Upper lobe of right lung (tissue), 1 donor: Measurements from ENCODE around the gene PROSER3. TPM values are rescaled to one million over a fixed set of nuclear protein-coding genes. Genes with fewer than 3 reads are reported as not detected.

Source experiments
- ATAC-seq: fragments of 200-7000 bp; cut with Tn5 transposase; one replicate; pipeline ENCODE4 v1.9.1; 2020; ENCODE audit warnings: mild to moderate bottlenecking, moderate library complexity
- DNase-seq: peaks from one replicate; pipeline ENCODE4 v3.0.0-alpha.2; 2020
- H3K27ac ChIP-seq: fragments of 200-600 bp; one replicate; pipeline ENCODE4 v1.8.0; 2022
- H3K27me3 ChIP-seq: fragments of 200-600 bp; one replicate; pipeline ENCODE4 v1.8.0; 2022; ENCODE audit warnings: mild to moderate bottlenecking
- H3K36me3 ChIP-seq: fragments of 200-600 bp; one replicate; pipeline ENCODE4 v1.8.0; 2022
- H3K4me1 ChIP-seq: fragments of 200-600 bp; one replicate; pipeline ENCODE4 v1.8.0; 2022
- H3K4me3 ChIP-seq: fragments of 200-600 bp; one replicate; pipeline ENCODE4 v1.8.0; 2022; ENCODE audit warnings: mild to moderate bottlenecking
- H3K9me3 ChIP-seq: fragments of 200-600 bp; one replicate; pipeline ENCODE4 v1.8.0; 2022
- CTCF ChIP-seq: fragments of 200-600 bp; IDR thresholded peaks from one replicate; pipeline ENCODE4 v1.8.0; 2022; ENCODE audit warnings: antibody characterized with exemption
- intact Hi-C: fragments of 100-400 bp; cut with DNase I; formaldehyde crosslinking; loops from one replicate; pipeline ENCODE4 v1.11.0; 2022
- total RNA-seq: library from RNA; stranded (reverse); fragmentation: NEBNext Ultra II Directional; extraction: Animal tissue kit (Norgen Biotek cat#: 25700); gene quantifications from one replicate; pipeline ENCODE4 v1.2.1, GENCODE V29; 2021
- donor health status: DM: no; HTN: yes; CAD: no; lungs with severe emphysema.

PROSER3 gene
- total RNA-seq, 1 donor from 2014 or later, result 18.2 TPM

DNA sequence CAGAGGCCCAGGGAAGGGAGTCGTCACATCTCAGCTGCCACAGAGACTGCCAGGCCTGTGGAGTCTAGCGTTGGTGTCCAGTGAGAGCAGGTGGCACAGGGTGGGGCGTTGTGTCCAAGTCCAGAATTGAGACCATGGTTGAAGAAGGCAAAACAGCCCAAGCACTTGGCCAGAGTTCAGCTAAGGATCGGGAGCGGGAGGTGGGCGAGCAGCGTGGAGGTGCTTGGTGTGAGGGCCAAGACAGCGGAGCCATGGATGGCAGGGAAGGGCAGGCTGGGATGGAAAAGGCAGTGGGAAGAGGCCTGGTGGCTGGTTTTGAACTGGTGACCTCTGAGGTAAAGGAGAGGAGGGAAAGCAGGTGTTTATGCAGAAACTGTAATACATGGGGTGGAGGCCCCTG lies 23.7 kb upstream of the PROSER3 start:
- Histone ChIP-seq H3K27me3 (no peaks in the 10 kb centered on the region), H3K4me3 (no peak overlapping the region), H3K27ac (no peak overlapping the region), H3K4me1 (peaks cover under 1% of the 10 kb centered on the region), H3K36me3 (peaks cover 83% of the 10 kb centered on the region), H3K9me3 (no peaks in the 10 kb centered on the region)
- DNase-seq (no peak), ATAC-seq (no peak)
- intact Hi-C loops, result no loop called here
- no peak for TF ChIP-seq CTCF

GRCh38 chr19:35734889-35735288 lies 23.1 kb upstream of the PROSER3 start:
- H3K9me3 ChIP-seq, result no peaks in the 10 kb centered on the region
- H3K27me3 ChIP-seq, result no peaks in the 10 kb centered on the region
- TF ChIP-seq CTCF, result no peak
- no peak for ATAC-seq
- peaks cover 78% of the 10 kb centered on the region for H3K36me3 ChIP-seq
- DNase-seq, result no peak
- no peak overlapping the region for H3K4me3 ChIP-seq
- intact Hi-C loops, result no loop called here
- no peak overlapping the region for H3K27ac ChIP-seq
- peaks cover 7% of the 10 kb centered on the region for H3K4me1 ChIP-seq

- intact Hi-C loops, result no loop called here
- H3K27me3 ChIP-seq, result no peaks in the 10 kb centered on the region
- H3K9me3 ChIP-seq, result no peaks in the 10 kb centered on the region
- no peak for TF ChIP-seq CTCF
- peaks cover 55% of the 10 kb centered on the region for H3K36me3 ChIP-seq
- H3K4me1 ChIP-seq, result peaks cover 14% of the 10 kb centered on the region
- no peak overlapping the region for H3K27ac ChIP-seq
- no peak for DNase-seq
- no peak for ATAC-seq
- no peak overlapping the region for H3K4me3 ChIP-seq
Measured at GRCh38 chr19:35736913-35737886, 20.8 kb upstream of the PROSER3 start.

DNA sequence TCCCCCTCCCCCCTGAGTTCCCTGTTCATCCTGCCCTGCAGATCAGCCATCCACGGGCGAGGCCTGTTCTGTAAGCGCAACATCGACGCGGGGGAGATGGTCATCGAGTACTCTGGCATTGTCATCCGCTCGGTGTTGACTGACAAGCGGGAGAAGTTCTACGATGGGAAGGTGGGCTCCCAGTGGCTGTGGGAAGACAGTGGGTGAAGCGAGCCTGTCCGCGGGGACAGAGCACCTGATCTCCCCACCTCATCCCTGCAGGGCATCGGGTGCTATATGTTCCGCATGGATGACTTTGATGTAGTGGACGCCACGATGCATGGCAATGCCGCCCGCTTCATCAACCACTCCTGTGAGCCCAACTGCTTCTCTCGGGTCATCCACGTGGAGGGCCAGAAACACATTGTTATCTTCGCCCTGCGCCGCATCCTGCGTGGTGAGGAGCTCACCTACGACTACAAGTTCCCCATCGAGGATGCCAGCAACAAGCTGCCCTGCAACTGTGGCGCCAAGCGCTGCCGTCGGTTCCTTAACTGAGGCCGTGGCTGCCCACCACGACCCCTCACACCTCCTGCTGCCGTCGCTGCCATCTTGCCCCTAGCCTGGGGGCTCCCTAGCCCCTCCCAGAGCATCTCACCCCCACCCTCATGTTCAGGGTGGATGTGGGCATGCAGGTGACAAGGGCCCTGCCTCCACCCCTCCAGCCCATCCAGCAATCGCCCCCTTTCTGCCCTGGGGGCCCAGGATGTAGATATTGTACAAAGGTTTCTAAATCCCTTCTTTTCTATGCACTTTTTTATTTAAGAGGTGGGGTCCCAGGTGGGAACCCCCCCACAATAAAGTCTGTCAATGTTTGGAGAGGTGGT lies 19.7 kb upstream of the PROSER3 start:
- ATAC-seq (no peak), DNase-seq (no peak)
- Histone ChIP-seq H3K9me3 (no peaks in the 10 kb centered on the region), H3K36me3 (peaks cover 47% of the 10 kb centered on the region), H3K4me3 (no peak overlapping the region), H3K27ac (peak overlapping the region; percentile 30), H3K4me1 (peaks cover 17% of the 10 kb centered on the region), H3K27me3 (no peaks in the 10 kb centered on the region)
- no peak for TF ChIP-seq CTCF
- intact Hi-C loops, result no loop called here

DNA sequence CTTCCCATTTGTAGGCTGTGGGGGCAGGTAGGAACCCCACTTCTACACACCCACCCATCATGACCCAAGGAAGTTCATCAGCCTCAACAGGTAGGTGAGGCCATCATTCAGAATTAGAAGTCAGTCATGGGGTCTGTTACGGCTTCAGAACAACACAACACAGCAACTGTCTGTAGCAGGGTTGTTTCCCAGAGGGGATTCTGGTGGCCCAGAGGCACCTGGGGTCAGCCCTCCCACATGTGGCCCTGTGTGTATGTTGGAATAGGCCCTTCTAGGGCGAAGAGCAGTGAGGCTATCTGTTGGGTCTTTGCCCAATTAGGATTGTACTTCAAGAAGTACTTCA lies 19.1 kb upstream of the PROSER3 start:
- ATAC-seq (no peak), DNase-seq (no peak)
- TF ChIP-seq CTCF, result no peak
- Histone ChIP-seq H3K27ac (peak overlapping the region; percentile 30), H3K27me3 (no peaks in the 10 kb centered on the region), H3K4me3 (no peak overlapping the region), H3K4me1 (peaks cover 17% of the 10 kb centered on the region), H3K9me3 (no peaks in the 10 kb centered on the region), H3K36me3 (peaks cover 45% of the 10 kb centered on the region)
- intact Hi-C loops, result no loop called here
